ENCODE data around the gene SAT1.

Gene SAT1

DNA sequence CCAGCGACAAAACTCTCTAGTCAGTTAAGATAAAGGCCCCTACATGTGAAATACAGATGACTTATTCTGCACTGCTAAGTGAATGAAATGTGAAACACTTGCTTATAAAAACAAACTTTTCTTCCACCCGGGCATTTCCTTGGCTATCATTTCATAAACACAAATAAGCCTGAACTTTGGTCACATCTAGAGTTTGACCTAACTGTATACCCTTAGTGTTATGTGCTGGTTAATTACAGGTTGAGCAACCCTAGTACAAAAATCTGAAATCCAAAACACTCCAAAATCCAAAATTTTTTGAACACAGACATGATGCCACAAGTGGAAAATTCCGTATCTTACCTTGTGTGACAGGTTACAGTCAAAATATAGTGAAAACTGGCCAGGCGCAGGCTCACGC lies 45.9 kb downstream of the SAT1 start:
- no peak for DNase-seq
- intact Hi-C loops (cut with DNase I): no loop called here

- no peak for DNase-seq
- intact Hi-C loops (cut with DNase I): no loop called here
Measured at GRCh38 chrX:23832721-23833120, 49.7 kb downstream of the SAT1 start.

Measured in head of caudate nucleus (tissue), 42 donors.